Neutrophil (primary cell): ENCODE results near the gene DUSP14.

Experiments used
- H3K27ac ChIP-seq: fragments of 200-600 bp; sonication (generic); 2 replicates; pipeline ENCODE4 v1.5.1; 2016; ENCODE audit warnings: mild to moderate bottlenecking, moderate library complexity
- H3K27me3 ChIP-seq: fragments of 200-600 bp; sonication (generic); 2 replicates; pipeline ENCODE4 v1.6.0; 2016; ENCODE audit warnings: mild to moderate bottlenecking
- H3K36me3 ChIP-seq: fragments of 200-600 bp; sonication (generic); 2 replicates; pipeline ENCODE4 v1.5.1; 2017
- H3K4me1 ChIP-seq, 2 experiments: fragments of 200-600 bp in 1 of 2; sonication (generic) in 1 of 2; 1 replicate in 1 of 2; 2 replicates in 1 of 2; pipeline versions ENCODE4 v1.5.1 to v1.6.1; 2013 to 2016; ENCODE audit warnings: low read depth in 1 of 2, low read length in 1 of 2, mild to moderate bottlenecking in 1 of 2, moderate library complexity in 1 of 2; ENCODE audit not compliant: control insufficient read depth in 1 of 2, insufficient read depth in 1 of 2
- H3K4me3 ChIP-seq, 2 experiments: fragments of 200-600 bp in 1 of 2; sonication (generic) in 1 of 2; 1 replicate in 1 of 2; 2 replicates in 1 of 2; pipeline ENCODE4 v1.5.1; 2013 to 2016; ENCODE audit warnings: low read depth in 1 of 2, low read length in 1 of 2, mild to moderate bottlenecking in 1 of 2, moderate library complexity in 1 of 2
- H3K9me3 ChIP-seq: fragments of 200-600 bp; sonication (generic); 2 replicates; pipeline ENCODE4 v1.5.1; 2016
- CTCF ChIP-seq: fragments of 200-600 bp; sonication (generic); IDR thresholded peaks from 2 replicates; pipeline ENCODE4 v1.5.1; 2016; ENCODE audit warnings: antibody characterized with exemption

DUSP14 gene

GRCh38 chr17:37478187-37478586 is 11.5 kb upstream of the DUSP14 start:
- Histone ChIP-seq H3K27me3 (no peaks in the 10 kb centered on the region), H3K36me3 (peaks cover 57% of the 10 kb centered on the region), H3K9me3 (no peaks in the 10 kb centered on the region), H3K4me1 (no peaks in the 10 kb centered on the region), H3K4me3 (no peak overlapping the region), H3K27ac (no peak overlapping the region)
- TF ChIP-seq CTCF, result no peak

GRCh38 chr17:37479025-37479424 is 10.7 kb upstream of the DUSP14 start:
- no peak overlapping the region for H3K4me3 ChIP-seq
- H3K9me3 ChIP-seq, result no peaks in the 10 kb centered on the region
- H3K4me1 ChIP-seq, result no peaks in the 10 kb centered on the region
- H3K36me3 ChIP-seq, result peaks cover 49% of the 10 kb centered on the region
- no peak overlapping the region for H3K27ac ChIP-seq
- no peaks in the 10 kb centered on the region for H3K27me3 ChIP-seq
- no peak for TF ChIP-seq CTCF

- H3K9me3 ChIP-seq, result no peaks in the 10 kb centered on the region
- H3K4me3 ChIP-seq, result no peak overlapping the region
- no peaks in the 10 kb centered on the region for H3K4me1 ChIP-seq
- H3K27ac ChIP-seq, result no peak overlapping the region
- H3K27me3 ChIP-seq, result no peaks in the 10 kb centered on the region
- TF ChIP-seq CTCF, result no peak
- peaks cover 40% of the 10 kb centered on the region for H3K36me3 ChIP-seq
These were observed 9.3 kb upstream of the DUSP14 start for GRCh38 chr17:37480427-37480826.

- Histone ChIP-seq H3K36me3 (peaks cover 40% of the 10 kb centered on the region), H3K4me1 (no peaks in the 10 kb centered on the region), H3K27me3 (peaks cover 2% of the 10 kb centered on the region), H3K9me3 (no peaks in the 10 kb centered on the region), H3K4me3 (no peak overlapping the region), H3K27ac (no peak overlapping the region)
- TF ChIP-seq CTCF, result no peak
These were observed 8.6 kb upstream of the DUSP14 start for GRCh38 chr17:37481001-37481665.

- Histone ChIP-seq H3K4me1 (peaks cover under 1 to 2% of the 10 kb centered on the region in 2 experiments), H3K27ac (no peak overlapping the region), H3K9me3 (no peaks in the 10 kb centered on the region), H3K36me3 (peaks cover 20% of the 10 kb centered on the region), H3K27me3 (peaks cover 26% of the 10 kb centered on the region), H3K4me3 (no peak overlapping the region)
- no peak for TF ChIP-seq CTCF
These were observed 6.2 kb upstream of the DUSP14 start for GRCh38 chr17:37483311-37484039.
